G401 (cell line): ENCODE results near the gene RALGAPB. TPM values are rescaled to one million over a fixed set of nuclear protein-coding genes. Genes with fewer than 3 reads are reported as not detected.
"Not testable (repeated sequence)": the region's sequence is repeated elsewhere in the genome, so short reads cannot be mapped to it uniquely, and the experiment has no call there.

Experiments used
- DNase-seq: peaks from one replicate; pipeline ENCODE4 v3.0.0-alpha.2; 2015; ENCODE audit warnings: low spot score
- in situ Hi-C: cut with HindIII; loops from 2 replicates; pipeline ENCODE4 v1.10.0; 2016; ENCODE audit warnings: low sequenced_read_pairs, mixed read lengths
- total RNA-seq: library from RNA; depleted of rRNA; stranded (reverse); fragments of >200 nt; shearing (Covaris generic); gene quantifications from 2 replicates; pipeline ENCODE4 v1.2.3, GENCODE V29; 2014

RALGAPB gene
- total RNA-seq, 1 experiment from 2014 or later = 8.7 TPM

DNA sequence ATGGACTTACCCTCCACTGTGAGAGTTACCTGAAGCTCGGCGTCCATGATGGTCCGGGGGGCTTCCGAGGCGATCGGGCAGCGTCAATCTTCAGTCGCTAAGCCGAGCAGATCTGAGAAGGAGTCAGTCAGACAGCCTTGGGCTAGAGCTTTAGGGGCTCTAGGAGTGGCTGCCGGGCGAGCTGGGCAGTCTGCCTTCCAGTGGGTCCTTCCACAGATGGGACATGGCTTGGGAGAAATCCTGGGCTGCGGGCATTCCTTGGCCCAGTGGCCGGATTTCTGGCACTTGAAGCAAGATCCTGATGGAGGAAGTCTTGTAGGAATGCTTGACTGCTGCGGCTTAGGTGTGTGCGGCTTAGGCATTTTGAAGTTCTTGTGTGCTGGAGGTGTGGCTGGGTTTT, 123.2 kb downstream of the RALGAPB start:
- in situ Hi-C loops, DNase-seq: not testable (repeated sequence)

DNA sequence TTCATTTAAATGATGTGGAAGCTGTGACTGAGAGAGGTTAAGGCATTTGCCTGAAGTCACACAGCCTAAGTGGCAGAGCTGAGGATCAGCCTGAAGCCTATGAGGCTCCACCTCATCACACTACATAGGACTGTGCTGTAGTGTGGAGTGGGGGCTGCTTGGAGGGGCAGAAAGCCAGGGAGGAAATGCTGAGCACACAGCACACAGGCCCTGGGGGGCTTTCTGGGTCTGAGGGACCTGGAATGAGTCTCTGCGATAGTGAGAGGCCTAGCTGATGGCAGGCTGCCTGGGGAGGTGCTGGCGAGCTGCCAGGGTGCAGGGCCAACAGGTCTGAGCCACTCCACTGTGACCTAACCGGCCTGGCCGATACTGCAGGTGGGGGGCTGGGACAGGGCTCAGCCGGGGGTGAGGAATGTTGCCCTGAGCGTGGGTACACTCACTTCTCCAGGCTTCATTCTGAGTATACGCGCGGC, 126.8 kb downstream of the RALGAPB start:
- in situ Hi-C loops = no loop called here
- DNase-seq = no peak

DNA sequence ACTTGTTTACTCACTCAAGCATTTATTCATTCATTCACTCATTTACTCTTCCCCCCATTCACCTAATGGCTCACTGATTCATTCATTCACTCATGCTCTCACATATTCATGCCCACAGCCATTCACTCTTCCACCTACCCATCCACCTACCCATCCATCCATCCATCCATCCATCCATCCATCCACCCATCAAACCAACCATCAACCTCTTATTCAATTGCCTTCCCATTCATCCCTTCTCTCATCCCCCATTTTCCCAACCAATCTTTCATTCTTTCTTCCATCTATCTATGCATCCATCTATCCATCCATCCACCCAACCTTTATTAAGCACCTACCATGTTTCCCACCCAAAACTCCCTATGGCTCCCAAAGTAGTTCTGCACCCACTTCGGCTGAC, 127.4 kb downstream of the RALGAPB start:
- no peak for DNase-seq
- in situ Hi-C loops = no loop called here

DNA sequence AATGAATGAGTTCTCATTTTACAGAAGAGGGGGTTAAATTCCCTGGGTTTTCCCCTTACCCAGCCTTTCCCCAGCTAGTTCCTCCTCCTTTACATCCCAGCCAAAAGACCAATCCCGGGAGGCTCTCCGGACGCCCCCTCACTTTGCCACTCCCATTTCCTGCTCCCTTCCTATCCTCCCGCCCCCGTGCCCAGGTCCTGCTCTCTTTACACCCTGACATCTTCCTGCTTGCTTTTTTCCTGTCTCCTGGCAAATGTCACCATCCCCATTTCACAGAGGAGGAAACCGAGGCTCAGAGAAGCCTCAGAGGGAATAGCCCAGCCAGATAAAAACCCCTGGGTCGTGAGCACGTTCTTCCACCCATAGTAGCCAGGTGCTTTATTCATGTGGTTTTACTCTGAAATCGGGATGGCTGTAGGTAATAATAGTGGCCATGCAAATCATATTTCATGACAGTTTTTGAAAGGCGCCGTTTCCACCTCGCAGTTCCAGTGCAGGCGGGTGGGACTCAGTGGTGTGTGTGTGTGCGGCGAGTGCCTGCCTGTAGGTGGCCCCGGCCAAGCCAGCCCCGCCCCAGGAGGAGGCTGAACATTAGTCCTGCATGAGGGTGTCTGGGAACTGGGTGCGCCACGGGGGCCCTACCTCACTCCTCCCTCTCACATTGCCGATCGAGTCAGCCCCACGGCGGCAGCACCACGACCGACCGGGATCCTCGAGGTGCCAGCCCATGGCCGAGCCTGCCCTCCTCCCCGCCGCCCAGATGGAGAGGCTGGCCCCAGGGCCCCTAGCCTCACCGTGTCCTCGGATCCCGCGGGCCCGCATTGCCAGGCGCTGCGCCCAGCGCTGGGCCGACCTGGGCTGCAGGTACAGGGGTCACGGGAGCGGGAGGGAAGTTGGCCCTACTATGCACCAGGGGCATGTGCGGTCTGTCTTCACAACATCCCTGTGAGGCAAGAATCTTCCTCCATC, 128.9 kb downstream of the RALGAPB start, which contains the start of gene ARHGAP40:
TSS of gene ARHGAP40 (plus strand) at position 594 of the 969 bp plus-strand sequence.
- DNase-seq = no peak
- in situ Hi-C loops = no loop called here

DNA sequence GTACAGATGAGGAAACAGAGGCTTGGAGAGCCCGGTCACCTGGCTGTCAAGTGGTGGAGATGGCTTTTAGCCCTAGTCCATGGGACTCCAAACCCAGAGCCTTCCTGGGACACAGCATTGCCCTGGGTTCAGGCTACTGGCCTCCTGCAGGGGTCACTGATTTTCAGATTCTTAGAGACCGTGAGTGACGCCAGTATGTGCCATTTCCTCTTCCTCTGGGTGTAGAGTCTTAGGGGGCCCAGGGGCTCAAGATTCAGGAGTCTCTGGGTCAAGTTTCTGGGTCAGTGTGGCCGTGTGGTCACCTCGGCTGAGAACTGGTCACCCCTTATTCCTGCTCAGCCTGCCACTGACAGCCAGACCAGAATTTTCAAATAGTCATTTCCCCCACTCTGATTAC, 129.5 kb downstream of the RALGAPB start:
- in situ Hi-C loops = no loop called here
- no peak for DNase-seq

DNA sequence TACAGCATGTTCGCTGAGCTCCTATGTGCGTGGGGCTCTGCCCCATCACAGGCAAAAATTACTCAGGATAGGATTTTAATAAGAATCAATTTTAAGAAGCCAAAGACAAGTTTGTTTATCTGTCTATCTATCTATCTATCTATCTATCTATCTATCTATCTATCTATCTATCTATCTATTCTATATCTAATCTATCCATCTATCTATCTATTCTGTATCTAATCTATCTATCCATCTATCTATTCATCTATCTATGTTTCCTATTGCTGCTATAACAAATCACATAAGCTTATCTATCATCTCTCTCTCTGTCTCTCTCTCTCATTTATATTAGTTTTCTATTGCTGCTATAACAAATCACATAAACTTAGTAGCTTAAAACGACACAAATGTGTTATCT, 130.6 kb downstream of the RALGAPB start:
- in situ Hi-C loops = no loop called here
- no peak for DNase-seq

DNA sequence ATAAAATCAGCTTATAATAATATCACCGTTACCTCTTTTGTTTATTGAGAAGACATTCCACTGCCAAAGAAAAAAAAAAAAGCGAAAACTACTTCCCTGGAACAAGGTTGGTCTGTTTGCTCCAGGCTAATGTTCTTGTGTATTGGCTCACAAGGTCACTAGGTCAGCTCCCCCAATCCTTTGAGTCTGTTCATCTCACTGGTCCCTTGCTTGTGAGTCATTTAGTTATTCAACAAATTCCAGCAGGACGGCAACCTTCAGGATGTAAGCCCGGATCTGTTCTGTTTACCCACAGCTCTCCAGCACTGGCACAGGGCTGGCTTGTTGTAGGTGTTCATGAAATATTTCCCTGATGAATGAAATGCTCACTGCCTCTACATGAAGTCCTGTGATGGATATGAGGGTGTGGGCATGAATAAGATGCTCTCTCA, 132.2 kb downstream of the RALGAPB start:
- in situ Hi-C loops = no loop called here
- no peak for DNase-seq

DNA sequence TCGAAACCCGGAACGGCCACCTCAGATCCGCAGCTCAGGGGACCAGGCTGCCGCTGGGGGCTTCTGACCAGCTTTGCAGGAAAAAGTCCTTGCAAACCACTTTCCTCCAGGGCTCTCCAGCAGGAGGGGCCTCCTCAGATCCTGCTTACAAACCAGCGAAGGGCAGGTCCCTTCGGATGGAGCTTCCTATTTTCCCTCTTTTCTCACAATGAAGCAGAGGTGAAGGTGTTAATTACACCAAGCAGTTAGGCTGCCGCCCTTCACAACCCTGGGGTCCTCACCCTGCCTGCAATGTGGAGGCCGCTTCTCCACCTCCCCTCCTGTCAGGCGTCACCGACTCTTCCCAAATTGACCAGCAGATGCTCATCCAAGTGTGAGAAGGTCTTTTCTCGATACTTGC, 134.7 kb downstream of the RALGAPB start:
- in situ Hi-C loops = no loop called here
- no peak for DNase-seq

DNA sequence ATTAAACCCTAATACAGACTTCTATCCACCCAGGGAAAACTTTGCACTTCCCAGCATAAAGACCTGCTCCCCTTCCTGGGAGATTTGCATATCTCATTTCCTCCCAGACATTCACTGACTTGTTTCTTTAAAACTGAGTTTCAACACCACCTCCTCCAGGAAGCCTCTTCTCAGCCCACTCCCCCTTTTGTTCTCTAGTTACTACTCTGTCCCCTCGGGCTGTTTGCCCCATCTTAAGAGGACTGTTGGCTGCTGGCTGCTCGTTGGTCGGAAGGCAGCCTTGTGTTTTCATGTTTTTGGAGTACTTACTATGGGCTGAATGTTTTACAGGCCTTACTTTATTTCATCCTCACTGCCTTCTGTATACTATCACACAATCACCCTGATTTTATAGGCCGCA, 135.5 kb downstream of the RALGAPB start:
- in situ Hi-C loops = no loop called here
- no peak for DNase-seq

DNA sequence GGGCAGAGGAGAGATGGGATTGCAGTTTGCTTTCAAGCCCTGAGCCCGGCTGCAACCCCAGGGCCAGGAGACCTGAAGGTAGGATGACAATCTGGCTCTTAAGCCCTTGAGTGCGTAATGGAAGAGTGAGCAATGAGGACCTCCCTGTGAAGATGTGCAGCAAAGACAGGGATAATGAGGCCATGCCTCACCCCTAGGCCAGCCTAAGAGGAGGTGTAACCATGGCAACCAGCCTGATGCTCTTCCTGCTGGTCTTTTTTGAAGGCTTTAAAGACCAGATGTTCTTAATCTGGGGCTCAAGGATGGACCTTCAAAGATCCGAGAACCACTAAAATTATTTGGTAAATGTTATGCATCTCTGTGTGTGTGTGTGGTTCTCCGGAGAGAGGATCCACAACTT, 137.2 kb downstream of the RALGAPB start:
- in situ Hi-C loops = no loop called here
- DNase-seq = no peak

DNA sequence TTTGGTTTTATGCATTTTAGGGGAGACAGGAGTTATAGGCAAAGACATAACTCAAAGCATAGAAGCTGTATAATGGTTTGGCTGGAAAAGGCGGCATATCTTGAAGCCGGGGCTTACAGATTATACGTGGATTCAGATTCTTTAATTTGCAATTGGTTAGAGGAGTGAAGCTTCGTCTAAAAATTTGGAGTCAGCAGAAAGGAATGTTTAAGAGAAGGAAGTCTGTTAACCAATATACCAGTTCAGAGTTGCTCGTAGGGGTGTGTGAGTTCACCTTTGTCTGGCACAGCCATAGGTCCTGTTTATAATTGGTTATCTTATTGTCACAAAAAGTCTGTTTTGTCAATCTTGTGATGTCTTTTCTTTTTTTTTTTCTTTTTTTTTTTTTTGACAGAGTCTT, 137.9 kb downstream of the RALGAPB start:
- no peak for DNase-seq
- in situ Hi-C loops = no loop called here

DNA sequence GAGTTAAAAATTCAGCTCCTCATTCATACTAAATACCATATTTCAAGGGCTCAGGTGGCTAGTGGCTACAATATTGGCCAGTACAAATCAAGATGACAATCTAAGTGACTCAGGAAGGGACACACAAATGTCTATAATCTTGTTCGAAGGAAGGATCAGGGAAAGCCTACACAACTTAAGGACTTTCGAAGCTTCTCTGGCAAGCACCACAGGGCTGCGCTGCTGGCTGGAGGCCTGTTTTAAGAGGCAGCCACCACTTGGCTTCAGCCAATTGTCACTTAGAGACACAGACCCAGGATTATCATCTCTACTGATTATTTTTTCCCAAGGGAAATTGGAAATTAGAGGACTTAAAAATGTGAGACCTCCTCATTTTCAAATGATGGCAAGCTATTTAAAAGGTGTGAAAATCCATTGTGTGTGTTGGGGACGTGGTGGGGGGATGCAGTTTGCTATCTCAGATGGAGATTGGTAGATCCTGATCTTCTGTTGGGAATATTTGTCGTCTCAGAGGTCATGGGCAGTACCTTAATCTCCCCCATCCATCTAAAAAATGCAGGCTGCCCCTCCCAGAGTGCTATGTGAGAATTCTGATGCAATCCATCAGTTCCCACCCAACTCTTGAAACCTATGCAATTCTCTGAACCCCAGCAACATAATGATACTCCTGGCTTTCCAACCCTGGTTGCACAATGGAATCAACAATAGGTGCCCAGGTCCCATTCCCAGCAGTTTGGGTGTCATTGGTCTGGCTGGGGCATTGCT, 140.3 kb downstream of the RALGAPB start:
- in situ Hi-C loops = no loop called here

DNA sequence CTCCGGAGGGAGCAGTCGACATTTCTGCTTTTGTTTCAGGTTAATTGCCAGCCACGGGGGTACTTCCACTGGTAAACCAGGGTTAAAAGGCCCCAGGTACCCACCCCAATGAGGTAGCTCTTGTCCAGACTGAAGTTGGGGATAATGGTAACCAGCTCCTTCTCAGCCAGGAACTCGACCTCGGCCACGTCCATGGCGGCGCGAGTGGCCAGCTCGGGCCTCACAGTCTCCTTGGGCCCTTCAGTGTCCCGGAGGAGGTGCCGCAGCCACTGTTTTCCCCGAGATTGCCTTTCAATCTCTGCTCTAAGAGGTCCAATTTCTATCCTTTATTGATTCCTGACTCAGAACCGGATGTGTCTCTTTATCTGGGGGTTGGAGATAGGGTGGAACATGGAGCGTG, 142.6 kb downstream of the RALGAPB start:
- in situ Hi-C loops = no loop called here
- DNase-seq = no peak

More for the DNA sequence above, 140.3 kb downstream of the RALGAPB start:
- DNase-seq = no peak

DNA sequence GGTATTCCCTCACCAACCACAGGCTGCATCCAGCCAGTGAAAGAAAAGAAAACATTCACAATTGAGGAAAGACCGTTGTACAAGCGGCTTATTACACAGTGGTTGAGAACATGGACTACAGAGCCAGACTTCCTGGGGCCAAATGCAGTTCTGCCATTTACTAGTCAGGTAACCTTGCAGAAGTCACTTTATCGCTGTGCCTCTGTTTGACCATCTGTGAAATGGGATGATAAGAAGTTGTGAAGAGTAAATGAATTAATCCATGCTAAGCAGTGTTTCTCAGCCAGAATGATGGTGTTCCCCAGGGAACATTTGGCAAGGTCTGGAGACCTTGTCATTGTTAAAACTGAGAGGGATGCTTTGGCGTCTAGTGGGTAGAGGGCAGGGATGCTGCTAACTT, 143.8 kb downstream of the RALGAPB start:
- DNase-seq = no peak
- in situ Hi-C loops = no loop called here

DNA sequence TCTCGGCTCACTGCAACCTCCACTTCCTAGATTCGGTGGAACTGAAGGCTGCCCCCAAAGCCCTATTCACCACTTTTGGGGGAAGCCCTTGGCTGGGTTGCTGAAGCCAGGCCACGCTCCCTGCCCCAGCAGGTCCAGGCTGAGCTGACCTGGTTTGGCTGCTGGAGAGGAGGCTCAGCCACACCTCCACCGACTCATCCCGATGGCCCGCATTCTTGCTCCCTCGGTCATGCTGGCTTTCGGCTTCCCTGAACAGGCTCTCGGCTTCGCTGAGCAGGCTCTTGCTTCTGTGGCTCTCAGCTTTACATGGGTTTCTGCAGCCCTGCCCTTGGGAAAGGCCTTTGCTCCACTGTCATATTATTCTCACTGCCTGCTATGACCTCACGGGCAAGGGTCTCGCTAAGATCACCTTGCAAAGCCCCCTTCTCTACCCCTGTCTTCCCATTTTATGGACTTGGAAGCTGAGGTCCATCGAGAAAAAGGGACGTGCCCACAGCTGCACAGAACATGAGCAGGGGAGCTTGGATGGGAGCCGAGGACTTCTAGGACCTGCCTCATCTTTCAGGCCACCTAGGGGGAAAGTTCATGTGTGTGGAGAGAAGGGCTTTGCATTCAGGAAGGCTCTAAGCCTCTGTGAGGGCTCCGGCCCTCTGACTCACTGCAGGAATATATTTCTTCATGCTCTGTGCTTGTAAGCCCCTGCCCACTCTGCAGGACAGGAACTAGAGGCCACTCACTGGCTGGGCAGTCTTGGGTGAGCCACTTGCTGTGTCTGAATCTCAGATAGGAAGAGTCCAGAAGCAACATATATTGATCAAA, 144.6 kb downstream of the RALGAPB start:
- DNase-seq = no peak
- in situ Hi-C loops = no loop called here

DNA sequence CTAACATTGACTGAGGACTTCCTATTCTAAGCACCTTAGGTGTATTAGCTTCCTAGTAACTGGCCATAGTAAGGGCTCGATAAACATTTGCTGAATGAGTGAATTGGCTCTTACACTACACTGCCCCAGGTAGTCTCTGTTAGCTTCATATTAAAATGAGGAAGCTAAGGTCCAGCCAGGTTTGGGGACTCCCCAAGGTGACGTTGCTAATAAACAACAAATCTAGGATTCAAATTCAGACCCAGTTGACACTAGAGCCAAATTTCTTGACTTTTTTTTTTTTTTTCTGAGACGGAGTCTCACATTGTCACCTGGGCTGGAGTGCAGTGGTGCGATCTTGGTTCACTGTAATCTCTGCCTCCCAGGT, 145.2 kb downstream of the RALGAPB start:
- in situ Hi-C loops = no loop called here
- DNase-seq = no peak

DNA sequence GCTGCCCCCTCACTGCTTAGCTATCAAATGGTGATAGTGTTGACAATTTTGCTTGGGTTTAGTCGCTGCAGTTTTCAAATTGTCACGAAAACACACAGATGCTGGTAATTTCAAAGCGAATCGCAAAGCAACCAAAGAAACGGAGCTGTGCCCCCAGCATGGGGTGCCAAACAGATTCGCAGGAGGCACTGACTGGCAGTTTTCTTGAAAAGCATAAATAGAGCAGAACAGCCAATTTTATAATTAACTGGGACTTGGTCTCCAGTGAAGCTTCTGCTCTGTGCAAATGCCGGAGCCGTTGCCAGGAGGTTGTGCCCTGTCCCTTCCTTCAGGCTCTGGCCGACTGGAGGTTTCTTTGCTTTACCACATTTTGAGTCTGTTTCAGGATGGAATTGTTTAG, 147.8 kb downstream of the RALGAPB start:
- DNase-seq = peak; percentile 86
- in situ Hi-C loops = no loop called here

DNA sequence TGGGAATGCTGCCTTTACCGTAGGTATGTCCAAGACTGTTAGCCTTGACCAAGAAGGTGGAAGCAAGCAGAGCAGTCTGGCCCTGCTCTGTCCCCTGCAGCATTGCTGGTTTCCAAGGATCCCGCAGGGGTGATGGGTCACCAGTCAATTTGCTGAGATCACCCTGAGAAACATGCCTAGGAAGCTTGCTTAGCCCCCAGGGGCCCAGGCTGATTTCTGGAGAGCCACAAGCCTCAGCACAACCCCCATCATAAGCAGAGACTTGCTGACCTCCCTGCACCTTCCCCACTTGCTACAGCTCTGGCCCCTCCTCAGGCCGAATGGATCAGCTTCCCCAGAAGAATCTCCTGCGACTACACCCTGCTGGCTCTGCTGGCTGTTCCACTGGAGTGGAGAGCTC, 150.4 kb downstream of the RALGAPB start:
- in situ Hi-C loops = no loop called here
- DNase-seq = no peak

DNA sequence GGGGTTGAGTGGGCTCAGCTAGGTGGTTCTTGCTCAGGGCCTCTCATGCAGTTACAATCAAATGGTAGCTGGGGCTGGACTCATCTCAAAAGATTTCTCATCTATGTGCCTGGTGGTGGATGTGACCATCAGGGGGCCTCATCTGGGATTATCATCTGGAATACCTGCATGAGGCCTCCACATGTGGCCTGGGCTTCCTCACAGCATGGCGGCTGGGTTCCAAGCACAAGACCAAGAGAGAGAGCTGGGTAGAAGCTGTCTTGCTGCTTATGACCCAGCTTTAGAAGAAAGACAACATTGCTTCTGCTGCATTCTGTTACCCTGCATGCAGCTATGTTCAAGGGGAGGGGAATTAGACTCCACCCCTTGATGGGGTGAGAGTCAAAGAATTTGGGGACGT, 151.4 kb downstream of the RALGAPB start:
- in situ Hi-C loops = no loop called here
- no peak for DNase-seq
